Liver (tissue), 9 donors: ENCODE results near the gene LINGO3. TPM values are rescaled to one million over a fixed set of nuclear protein-coding genes. Genes with fewer than 3 reads are reported as not detected.

Source experiments
- DNase-seq: peaks from one replicate; pipeline ENCODE4 v3.0.0-alpha.2; 2017; ENCODE audit warnings: low spot score
- H3K27ac ChIP-seq, 2 donors: one replicate each; pipeline ENCODE4 v1.7.0; 2013; ENCODE audit warnings: inconsistent platforms in 2 of 2, low read length in 2 of 2, control low read depth in 1 of 2, low read depth in 1 of 2, mild to moderate bottlenecking in 1 of 2
- H3K27me3 ChIP-seq, 4 donors: one replicate each; pipeline versions ENCODE4 v1.6.1 to v1.7.0; 2013; ENCODE audit warnings: low read length in 3 of 4, inconsistent platforms in 1 of 4, mild to moderate bottlenecking in 1 of 4, moderate library complexity in 1 of 4; ENCODE audit not compliant: control insufficient read depth in 4 of 4, insufficient read depth in 4 of 4
- H3K36me3 ChIP-seq, 4 donors: one replicate each; pipeline versions ENCODE4 v1.6.1 to v1.7.0; 2013; ENCODE audit warnings: low read length in 3 of 4, mild to moderate bottlenecking in 3 of 4, low read depth in 1 of 4, moderate library complexity in 1 of 4; ENCODE audit not compliant: control insufficient read depth in 4 of 4, insufficient read depth in 3 of 4
- H3K4me1 ChIP-seq, 4 donors: one replicate each; pipeline versions ENCODE4 v1.6.1 to v1.7.0; 2013; ENCODE audit warnings: low read length in 3 of 4, mild to moderate bottlenecking in 3 of 4, moderate library complexity in 1 of 4; ENCODE audit not compliant: control insufficient read depth in 4 of 4, insufficient read depth in 4 of 4
- H3K4me3 ChIP-seq, 3 donors: one replicate each; pipeline versions ENCODE4 v1.6.1 to v1.7.0; 2013; ENCODE audit warnings: low read length in 3 of 3, control low read depth in 1 of 3, low read depth in 1 of 3, mild to moderate bottlenecking in 1 of 3
- H3K9ac ChIP-seq, 2 donors: one replicate each; pipeline ENCODE4 v1.7.0; 2013; ENCODE audit warnings: low read length in 2 of 2, mild to moderate bottlenecking in 2 of 2, moderate library complexity in 2 of 2, control low read depth in 1 of 2, low read depth in 1 of 2
- H3K9me3 ChIP-seq, 4 donors: one replicate each; pipeline versions ENCODE4 v1.6.1 to v1.7.0; 2013; ENCODE audit warnings: low read length in 3 of 4; ENCODE audit not compliant: control insufficient read depth in 4 of 4
- FOXA2 ChIP-seq: IDR thresholded peaks from 2 replicates; pipeline ENCODE4 v1.6.1; 2016; ENCODE audit warnings: antibody characterized with exemption
- HNF4A ChIP-seq, 2 donors: conservative IDR thresholded peaks; 2 replicates each; pipeline ENCODE4 v1.6.1; 2016; ENCODE audit warnings: antibody characterized with exemption in 2 of 2, mild to moderate bottlenecking in 2 of 2
- HNF4G ChIP-seq: IDR thresholded peaks from 2 replicates; pipeline ENCODE4 v1.6.1; 2016; ENCODE audit warnings: antibody characterized with exemption
- JUND ChIP-seq, 2 donors: IDR thresholded peaks; 2 replicates each; pipeline ENCODE4 v1.6.1; 2016; ENCODE audit warnings: antibody characterized with exemption in 2 of 2
- SP1 ChIP-seq: IDR thresholded peaks from 2 replicates; pipeline ENCODE4 v1.6.1; 2018; ENCODE audit warnings: antibody characterized with exemption, mild to moderate bottlenecking
- TAF1 ChIP-seq: conservative IDR thresholded peaks from 2 replicates; pipeline ENCODE4 v1.6.1; 2016; ENCODE audit warnings: antibody characterized with exemption, mild to moderate bottlenecking
- WGBS: extraction: QIAGEN DNeasy Blood & Tissue Kit; methylation state at CpG from one replicate; pipeline ENCODE4 v1.1.7; 2013; 5-methylcytosine and 5-hydroxymethylcytosine counted together
- polyA plus RNA-seq, 2 donors: library from polyadenylated mRNA; stranded (reverse) in 1 of 2; unstranded in 1 of 2; fragments of 200-250 nt in 1 of 2; fragments of >200 nt in 1 of 2; fragmentation: Nextera tagmentation in 1 of 2; extraction: Ambion mirVana in 1 of 2; gene quantifications; one replicate each; pipeline versions ENCODE4 v1.2.1 to v1.2.3, GENCODE V29; 2013 to 2015
- total RNA-seq, 2 donors: library from RNA; depleted of rRNA; stranded (reverse); fragments of >200 nt; gene quantifications; one replicate each; pipeline ENCODE4 v1.2.3, GENCODE V29; 2014
- TF ChIP-seq, protein P1 (sequence below): fragments of 150-350 bp; IDR thresholded peaks from 2 replicates; pipeline ENCODE4 v1.5.1; 2017; ENCODE audit warnings: improper control_type of control experiment, low read depth, low read length; ENCODE audit not compliant: missing input control
- TF ChIP-seq, protein P2 (sequence below): IDR thresholded peaks from 2 replicates; pipeline ENCODE4 v1.6.1; 2016; ENCODE audit warnings: antibody characterized with exemption, mild to moderate bottlenecking
- TF ChIP-seq, protein P3 (sequence below): IDR thresholded peaks from 2 replicates; pipeline ENCODE4 v1.6.1; 2016; ENCODE audit warnings: antibody characterized with exemption
- TF ChIP-seq, protein P4 (sequence below): IDR thresholded peaks from 2 replicates; pipeline ENCODE4 v1.6.1; 2016; ENCODE audit warnings: antibody characterized with exemption
- donor health status: healthy.
- donor health status: healthy.
- donor health status: healthy.
- donor health status: healthy.
- donor health status: healthy.

LINGO3 gene
- total and polyA plus RNA-seq, 4 donors: 0.02 to 0.08 (median 0.07) TPM

DNA sequence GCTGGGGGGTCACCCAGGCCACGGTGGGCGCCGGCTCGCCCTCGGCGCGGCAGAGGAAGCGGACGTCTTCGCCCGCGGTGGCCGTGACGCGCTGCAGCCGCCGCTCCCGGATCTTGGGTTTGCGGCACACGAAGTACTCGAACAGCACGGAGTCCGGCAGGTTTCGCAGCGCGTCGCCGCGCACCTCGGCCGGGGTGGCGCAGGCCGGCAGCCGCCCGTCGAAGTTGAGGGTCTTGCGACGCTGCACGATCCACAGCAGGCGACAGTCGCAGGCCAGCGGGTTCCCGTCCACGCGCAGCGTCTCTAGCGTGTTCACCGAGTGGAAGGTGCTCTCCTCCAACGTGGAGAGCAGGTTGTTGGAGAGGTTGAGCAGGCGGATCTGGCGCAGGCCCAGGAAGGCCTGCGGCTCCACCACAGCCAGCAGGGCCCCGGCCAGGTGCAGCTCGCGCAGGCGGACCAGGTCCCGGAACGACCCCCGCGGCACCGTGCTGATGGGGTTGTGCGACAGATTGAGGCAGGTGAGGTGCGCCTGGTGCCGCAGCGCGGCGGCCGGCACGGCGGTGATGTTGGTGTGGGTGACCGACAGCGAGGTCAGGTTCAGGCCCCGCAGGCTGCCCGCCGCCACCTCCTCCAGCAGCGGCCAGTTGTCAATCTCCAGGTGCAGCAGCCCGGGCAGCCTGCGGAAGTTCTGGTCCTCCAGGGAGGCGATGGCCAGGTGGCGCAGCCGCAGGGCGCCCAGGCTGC, 17.3 kb downstream of the LINGO3 start:
- Histone ChIP-seq H3K27ac (peak overlapping the region; percentile 50 to 61), H3K4me3 (peak overlapping the region in 2 of 3 donors; percentile 28 to 42), H3K9me3 (no peaks in the 10 kb centered on the region), H3K4me1 (peaks cover 0 to 20% (median 11%) of the 10 kb centered on the region in 4 donors), H3K9ac (no peak overlapping the region), H3K27me3 (peaks cover 0 to 3% (median 0%) of the 10 kb centered on the region in 4 donors), H3K36me3 (no peaks in the 10 kb centered on the region)
- WGBS: 4% methylated on average over 82 of the region's 82 CpGs
- DNase-seq: no peak
- no peak for TF ChIP-seq TAF1
- TF ChIP-seq, protein P1, sequence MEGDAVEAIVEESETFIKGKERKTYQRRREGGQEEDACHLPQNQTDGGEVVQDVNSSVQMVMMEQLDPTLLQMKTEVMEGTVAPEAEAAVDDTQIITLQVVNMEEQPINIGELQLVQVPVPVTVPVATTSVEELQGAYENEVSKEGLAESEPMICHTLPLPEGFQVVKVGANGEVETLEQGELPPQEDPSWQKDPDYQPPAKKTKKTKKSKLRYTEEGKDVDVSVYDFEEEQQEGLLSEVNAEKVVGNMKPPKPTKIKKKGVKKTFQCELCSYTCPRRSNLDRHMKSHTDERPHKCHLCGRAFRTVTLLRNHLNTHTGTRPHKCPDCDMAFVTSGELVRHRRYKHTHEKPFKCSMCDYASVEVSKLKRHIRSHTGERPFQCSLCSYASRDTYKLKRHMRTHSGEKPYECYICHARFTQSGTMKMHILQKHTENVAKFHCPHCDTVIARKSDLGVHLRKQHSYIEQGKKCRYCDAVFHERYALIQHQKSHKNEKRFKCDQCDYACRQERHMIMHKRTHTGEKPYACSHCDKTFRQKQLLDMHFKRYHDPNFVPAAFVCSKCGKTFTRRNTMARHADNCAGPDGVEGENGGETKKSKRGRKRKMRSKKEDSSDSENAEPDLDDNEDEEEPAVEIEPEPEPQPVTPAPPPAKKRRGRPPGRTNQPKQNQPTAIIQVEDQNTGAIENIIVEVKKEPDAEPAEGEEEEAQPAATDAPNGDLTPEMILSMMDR: no peak
- TF ChIP-seq HNF4G: no peak
- TF ChIP-seq, protein P2, sequence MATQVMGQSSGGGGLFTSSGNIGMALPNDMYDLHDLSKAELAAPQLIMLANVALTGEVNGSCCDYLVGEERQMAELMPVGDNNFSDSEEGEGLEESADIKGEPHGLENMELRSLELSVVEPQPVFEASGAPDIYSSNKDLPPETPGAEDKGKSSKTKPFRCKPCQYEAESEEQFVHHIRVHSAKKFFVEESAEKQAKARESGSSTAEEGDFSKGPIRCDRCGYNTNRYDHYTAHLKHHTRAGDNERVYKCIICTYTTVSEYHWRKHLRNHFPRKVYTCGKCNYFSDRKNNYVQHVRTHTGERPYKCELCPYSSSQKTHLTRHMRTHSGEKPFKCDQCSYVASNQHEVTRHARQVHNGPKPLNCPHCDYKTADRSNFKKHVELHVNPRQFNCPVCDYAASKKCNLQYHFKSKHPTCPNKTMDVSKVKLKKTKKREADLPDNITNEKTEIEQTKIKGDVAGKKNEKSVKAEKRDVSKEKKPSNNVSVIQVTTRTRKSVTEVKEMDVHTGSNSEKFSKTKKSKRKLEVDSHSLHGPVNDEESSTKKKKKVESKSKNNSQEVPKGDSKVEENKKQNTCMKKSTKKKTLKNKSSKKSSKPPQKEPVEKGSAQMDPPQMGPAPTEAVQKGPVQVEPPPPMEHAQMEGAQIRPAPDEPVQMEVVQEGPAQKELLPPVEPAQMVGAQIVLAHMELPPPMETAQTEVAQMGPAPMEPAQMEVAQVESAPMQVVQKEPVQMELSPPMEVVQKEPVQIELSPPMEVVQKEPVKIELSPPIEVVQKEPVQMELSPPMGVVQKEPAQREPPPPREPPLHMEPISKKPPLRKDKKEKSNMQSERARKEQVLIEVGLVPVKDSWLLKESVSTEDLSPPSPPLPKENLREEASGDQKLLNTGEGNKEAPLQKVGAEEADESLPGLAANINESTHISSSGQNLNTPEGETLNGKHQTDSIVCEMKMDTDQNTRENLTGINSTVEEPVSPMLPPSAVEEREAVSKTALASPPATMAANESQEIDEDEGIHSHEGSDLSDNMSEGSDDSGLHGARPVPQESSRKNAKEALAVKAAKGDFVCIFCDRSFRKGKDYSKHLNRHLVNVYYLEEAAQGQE: no peak
- TF ChIP-seq, protein P3, sequence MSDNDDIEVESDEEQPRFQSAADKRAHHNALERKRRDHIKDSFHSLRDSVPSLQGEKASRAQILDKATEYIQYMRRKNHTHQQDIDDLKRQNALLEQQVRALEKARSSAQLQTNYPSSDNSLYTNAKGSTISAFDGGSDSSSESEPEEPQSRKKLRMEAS: no peak

DNA sequence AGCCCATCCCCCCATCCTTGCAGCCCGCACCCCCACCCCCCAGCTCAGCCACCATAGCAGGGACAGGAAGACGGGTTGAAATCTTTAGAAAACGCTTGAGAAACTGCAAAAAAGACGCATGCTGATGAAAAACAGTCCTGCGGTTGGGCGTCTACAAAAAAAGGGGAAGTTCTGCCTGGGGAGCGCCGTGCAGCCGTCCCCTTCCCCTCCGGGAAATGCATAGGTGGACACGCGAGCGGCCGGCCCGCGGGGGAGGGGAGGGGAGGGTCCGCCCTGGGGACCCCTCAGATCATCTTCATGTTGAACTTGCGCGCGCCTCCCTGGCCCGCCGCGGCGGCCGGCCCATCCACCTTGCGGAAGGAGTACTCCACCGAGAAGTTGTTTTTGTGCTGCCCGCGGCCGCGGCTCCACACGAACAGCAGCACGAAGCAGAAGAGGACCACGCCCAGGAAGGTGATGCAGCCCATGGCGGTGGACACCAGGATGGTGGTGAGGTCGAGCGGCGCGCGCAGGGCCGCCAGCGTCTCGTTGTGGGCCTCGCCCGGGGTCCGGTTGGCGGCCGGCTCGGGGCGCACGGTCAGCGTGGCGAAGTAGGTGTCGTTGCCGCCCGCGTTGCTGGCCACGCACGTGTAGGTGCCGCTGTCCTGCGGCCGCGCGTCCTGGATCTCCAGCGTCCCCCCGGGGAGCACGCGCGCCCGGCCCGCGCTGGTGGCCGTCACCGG, 18.1 kb downstream of the LINGO3 start:
- H3K27me3 ChIP-seq: peaks cover 0 to 3% (median 0%) of the 10 kb centered on the region in 4 donors
- no peak overlapping the region for H3K9ac ChIP-seq
- peaks cover 0 to 20% (median 11%) of the 10 kb centered on the region in 4 donors for H3K4me1 ChIP-seq
- WGBS: 3% methylated on average over 74 of the region's 74 CpGs
- peak overlapping the region in 2 of 3 donors; percentile 16 to 42 for H3K4me3 ChIP-seq
- no peak for DNase-seq
- no peak for TF ChIP-seq JUND (IDR thresholded peaks at IDR 0.05)
- TF ChIP-seq, protein P1: no peak
- TF ChIP-seq FOXA2: no peak
- no peak for TF ChIP-seq SP1
- TF ChIP-seq HNF4A (conservative IDR thresholded peaks at IDR 0.05): no peak
- TF ChIP-seq, protein P4, sequence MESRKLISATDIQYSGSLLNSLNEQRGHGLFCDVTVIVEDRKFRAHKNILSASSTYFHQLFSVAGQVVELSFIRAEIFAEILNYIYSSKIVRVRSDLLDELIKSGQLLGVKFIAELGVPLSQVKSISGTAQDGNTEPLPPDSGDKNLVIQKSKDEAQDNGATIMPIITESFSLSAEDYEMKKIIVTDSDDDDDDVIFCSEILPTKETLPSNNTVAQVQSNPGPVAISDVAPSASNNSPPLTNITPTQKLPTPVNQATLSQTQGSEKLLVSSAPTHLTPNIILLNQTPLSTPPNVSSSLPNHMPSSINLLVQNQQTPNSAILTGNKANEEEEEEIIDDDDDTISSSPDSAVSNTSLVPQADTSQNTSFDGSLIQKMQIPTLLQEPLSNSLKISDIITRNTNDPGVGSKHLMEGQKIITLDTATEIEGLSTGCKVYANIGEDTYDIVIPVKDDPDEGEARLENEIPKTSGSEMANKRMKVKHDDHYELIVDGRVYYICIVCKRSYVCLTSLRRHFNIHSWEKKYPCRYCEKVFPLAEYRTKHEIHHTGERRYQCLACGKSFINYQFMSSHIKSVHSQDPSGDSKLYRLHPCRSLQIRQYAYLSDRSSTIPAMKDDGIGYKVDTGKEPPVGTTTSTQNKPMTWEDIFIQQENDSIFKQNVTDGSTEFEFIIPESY: no peak
- TF ChIP-seq, protein P2: no peak
- H3K36me3 ChIP-seq: no peaks in the 10 kb centered on the region
- H3K27ac ChIP-seq: peak overlapping the region; percentile 50 to 61
- no peaks in the 10 kb centered on the region for H3K9me3 ChIP-seq
